ENCODE measurements around the gene CHCHD3.

Gene CHCHD3

GRCh38 chr7:133061792-133062191 is 20.1 kb downstream of the CHCHD3 start:
- no peak for TF ChIP-seq CTCF (IDR thresholded peaks at IDR 0.05; ENCODE audit: unreplicated experiment in 3 of 3)
- H3K9me3 Mint-ChIP-seq = no peaks in the 10 kb centered on the region
- no peaks in the 10 kb centered on the region for H3K4me1 Mint-ChIP-seq
- H3K27ac Mint-ChIP-seq = no peak overlapping the region
- H3K36me3 Mint-ChIP-seq (ENCODE audit: low read depth) = peaks cover 16% of the 10 kb centered on the region
- H3K27me3 Mint-ChIP-seq (ENCODE audit: low read depth) = no peaks in the 10 kb centered on the region
- H3K4me3 Mint-ChIP-seq = no peak overlapping the region

GRCh38 chr7:133061357-133061756 is 20.5 kb downstream of the CHCHD3 start:
- peaks cover 1% of the 10 kb centered on the region for H3K4me1 Mint-ChIP-seq
- no peaks in the 10 kb centered on the region for H3K9me3 Mint-ChIP-seq
- no peaks in the 10 kb centered on the region for H3K27me3 Mint-ChIP-seq (ENCODE audit: low read depth)
- H3K36me3 Mint-ChIP-seq (ENCODE audit: low read depth) = peaks cover 12% of the 10 kb centered on the region
- no peak overlapping the region for H3K4me3 Mint-ChIP-seq
- TF ChIP-seq CTCF (IDR thresholded peaks at IDR 0.05; ENCODE audit: unreplicated experiment in 3 of 3) = no peak
- H3K27ac Mint-ChIP-seq = no peak overlapping the region

GRCh38 chr7:133060004-133060403 is 21.9 kb downstream of the CHCHD3 start:
- no peak for TF ChIP-seq CTCF (IDR thresholded peaks at IDR 0.05; ENCODE audit: unreplicated experiment in 3 of 3)
- peaks cover 11% of the 10 kb centered on the region for H3K36me3 Mint-ChIP-seq (ENCODE audit: low read depth)
- no peak overlapping the region for H3K27ac Mint-ChIP-seq

GRCh38 chr7:133059263-133059662 is 22.6 kb downstream of the CHCHD3 start:
- Mint-ChIP-seq H3K27me3 (ENCODE audit: low read depth) (no peaks in the 10 kb centered on the region), H3K9me3 (no peaks in the 10 kb centered on the region), H3K4me1 (peaks cover 5% of the 10 kb centered on the region), H3K36me3 (ENCODE audit: low read depth) (peaks cover 11% of the 10 kb centered on the region), H3K4me3 (no peak overlapping the region), H3K27ac (no peak overlapping the region)
- TF ChIP-seq CTCF (IDR thresholded peaks at IDR 0.05; ENCODE audit: unreplicated experiment in 3 of 3) = no peak

More at GRCh38 chr7:133060004-133060403, 21.9 kb downstream of the CHCHD3 start:
- Mint-ChIP-seq H3K4me1 (peaks cover 5% of the 10 kb centered on the region), H3K4me3 (no peak overlapping the region), H3K9me3 (no peaks in the 10 kb centered on the region), H3K27me3 (ENCODE audit: low read depth) (no peaks in the 10 kb centered on the region)

GRCh38 chr7:133056370-133057238 is 25.3 kb downstream of the CHCHD3 start:
- H3K4me1 Mint-ChIP-seq = peaks cover 28% of the 10 kb centered on the region
- no peak for TF ChIP-seq CTCF (IDR thresholded peaks at IDR 0.05; ENCODE audit: unreplicated experiment in 3 of 3)
- no peak overlapping the region for H3K4me3 Mint-ChIP-seq
- no peaks in the 10 kb centered on the region for H3K27me3 Mint-ChIP-seq (ENCODE audit: low read depth)
- no peaks in the 10 kb centered on the region for H3K9me3 Mint-ChIP-seq
- no peak overlapping the region for H3K27ac Mint-ChIP-seq
- H3K36me3 Mint-ChIP-seq (ENCODE audit: low read depth) = peaks cover 11% of the 10 kb centered on the region

Measured in nephron (organoid).